Fibroblast of lung (primary cell): ENCODE results near the gene DSCAML1. TPM values are rescaled to one million over a fixed set of nuclear protein-coding genes. Genes with fewer than 3 reads are reported as not detected.

Experiments
- DNase-seq, 2 donors: peaks; one replicate each; pipeline versions ENCODE4 v3.0.0 to v3.0.0-alpha.2; 2010; ENCODE audit warnings: low read depth in 2 of 2
- H2AFZ ChIP-seq: 2 replicates; pipeline ENCODE4 v1.5.1; 2012; ENCODE audit warnings: low read length, control low read depth, inconsistent platforms
- H3K27ac ChIP-seq: 2 replicates; pipeline ENCODE4 v1.5.1; 2011; ENCODE audit warnings: low read length, control low read depth; ENCODE audit not compliant: insufficient read depth
- H3K27me3 ChIP-seq: 2 replicates; pipeline ENCODE4 v1.5.1; 2011; ENCODE audit warnings: mild to moderate bottlenecking, low read length; ENCODE audit not compliant: control insufficient read depth, insufficient read depth
- H3K36me3 ChIP-seq: 2 replicates; pipeline ENCODE4 v1.5.1; 2011; ENCODE audit warnings: low read length; ENCODE audit not compliant: control insufficient read depth, insufficient read depth
- H3K4me1 ChIP-seq: 2 replicates; pipeline ENCODE4 v1.5.1; 2011; ENCODE audit warnings: low read length; ENCODE audit not compliant: control insufficient read depth, insufficient read depth; ENCODE audit errors: extremely low read depth
- H3K4me2 ChIP-seq: 2 replicates; pipeline ENCODE4 v1.5.1; 2011; ENCODE audit warnings: low read length, control low read depth; ENCODE audit not compliant: insufficient read depth; ENCODE audit errors: extremely low read depth
- H3K4me3 ChIP-seq, 4 experiments: fragments of 200-600 bp in 1 of 4; sonication (generic) in 1 of 4; replicated peaks in 1 of 4; 2 replicates each; pipeline ENCODE4 v1.5.1; 2011 to 2016; ENCODE audit warnings: low read length in 4 of 4, low read depth in 3 of 4, mild to moderate bottlenecking in 3 of 4, control low read depth in 2 of 4, inconsistent platforms in 1 of 4, mixed read lengths in 1 of 4; ENCODE audit not compliant: insufficient read depth in 1 of 4; ENCODE audit errors: control extremely low read depth in 1 of 4
- H3K79me2 ChIP-seq: 2 replicates; pipeline ENCODE4 v1.5.1; 2012; ENCODE audit warnings: mild to moderate bottlenecking, low read length, inconsistent platforms; ENCODE audit not compliant: control insufficient read depth, insufficient read depth
- H3K9ac ChIP-seq: 2 replicates; pipeline ENCODE4 v1.5.1; 2011; ENCODE audit warnings: mild to moderate bottlenecking, low read length, control low read depth; ENCODE audit not compliant: insufficient read depth
- H3K9me3 ChIP-seq: 2 replicates; pipeline ENCODE4 v1.5.1; 2012; ENCODE audit warnings: low read depth, low read length; ENCODE audit not compliant: control insufficient read depth, insufficient read depth
- H4K20me1 ChIP-seq: 2 replicates; pipeline ENCODE4 v1.5.1; 2011; ENCODE audit warnings: low read length; ENCODE audit not compliant: control insufficient read depth, insufficient read depth; ENCODE audit errors: extremely low read depth
- EZH2 ChIP-seq: IDR thresholded peaks from 2 replicates; pipeline ENCODE4 v1.5.1; 2012; ENCODE audit warnings: low read length, control low read depth, mild to moderate bottlenecking; ENCODE audit errors: missing control alignments
- polyA plus RNA-seq, 2 donors: library from polyadenylated mRNA; depleted of rRNA in 1 of 2; stranded (reverse) in 1 of 2; unstranded in 1 of 2; fragments of >200 nt; gene quantifications; 2 replicates each; pipeline ENCODE4 v1.2.1, GENCODE V29; 2011 to 2012; ENCODE audit warnings: missing spikeins in 1 of 2
- total RNA-seq: library from RNA; depleted of rRNA; stranded (reverse); fragments of >200 nt; gene quantifications from 2 replicates; pipeline ENCODE4 v1.2.1, GENCODE V29; 2014
- TF ChIP-seq, protein P1 (sequence below), 2 donors: IDR thresholded peaks in 1 of 2; conservative IDR thresholded peaks in 1 of 2; 1 replicate in 1 of 2; 2 replicates in 1 of 2; pipeline ENCODE4 v1.5.1; 2011 to 2012; ENCODE audit warnings: low read length in 2 of 2, control low read depth in 1 of 2, inconsistent platforms in 1 of 2, low read depth in 1 of 2, mild to moderate bottlenecking in 1 of 2

Gene DSCAML1
- total and polyA plus RNA-seq, 2 donors (not counting 1 experiment from before 2014, with no cell fraction given), result not detected

DNA sequence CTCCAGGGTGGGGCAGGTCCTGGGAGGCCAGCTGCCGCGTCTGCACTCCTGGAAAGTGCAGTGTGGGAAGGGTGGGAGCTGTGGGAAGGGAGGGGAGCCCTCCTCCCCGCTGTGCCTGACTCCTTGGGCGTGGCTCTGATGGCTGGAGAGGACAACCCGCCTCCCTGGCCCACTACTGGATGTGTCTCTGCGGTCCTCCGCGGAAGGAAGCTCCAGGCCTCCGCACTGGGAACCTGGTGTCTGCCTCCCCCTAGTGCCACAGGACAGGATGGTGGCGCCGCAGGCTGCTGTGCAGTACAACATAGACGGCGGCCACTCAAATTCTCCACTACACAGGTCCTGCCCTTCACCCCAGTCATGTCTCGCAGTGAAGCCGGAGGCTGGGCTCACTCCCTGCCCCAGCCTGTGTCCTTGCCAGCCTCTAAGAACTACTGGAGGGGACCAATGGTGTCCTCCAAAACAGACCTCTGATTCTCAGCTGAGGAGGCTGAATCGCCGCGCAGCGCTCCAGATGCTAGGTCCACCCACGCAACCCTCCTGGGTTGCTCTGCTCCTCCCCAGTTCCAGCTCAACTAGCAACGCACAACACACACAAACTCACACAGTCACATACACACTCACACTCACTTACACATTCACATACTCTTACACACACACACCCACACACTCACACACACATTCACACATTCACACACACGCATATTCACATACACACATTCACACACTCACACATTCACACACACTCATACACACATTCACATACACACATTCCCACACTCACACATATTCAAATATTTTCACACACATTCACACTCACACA is 12.4 kb upstream of the DSCAML1 start:
- H3K4me2 ChIP-seq, result peak overlapping the region; percentile 32
- H4K20me1 ChIP-seq, result no peaks in the 10 kb centered on the region
- H2AFZ ChIP-seq, result peak overlapping the region; percentile 5
- no peak overlapping the region for H3K9ac ChIP-seq
- H3K27me3 ChIP-seq, result peaks cover 4% of the 10 kb centered on the region
- no peaks in the 10 kb centered on the region for H3K9me3 ChIP-seq
- no peak overlapping the region for H3K4me3 ChIP-seq
- H3K27ac ChIP-seq, result no peak overlapping the region
- H3K36me3 ChIP-seq, result no peaks in the 10 kb centered on the region
- no peaks in the 10 kb centered on the region for H3K4me1 ChIP-seq
- no peaks in the 10 kb centered on the region for H3K79me2 ChIP-seq
- TF ChIP-seq, protein P1, sequence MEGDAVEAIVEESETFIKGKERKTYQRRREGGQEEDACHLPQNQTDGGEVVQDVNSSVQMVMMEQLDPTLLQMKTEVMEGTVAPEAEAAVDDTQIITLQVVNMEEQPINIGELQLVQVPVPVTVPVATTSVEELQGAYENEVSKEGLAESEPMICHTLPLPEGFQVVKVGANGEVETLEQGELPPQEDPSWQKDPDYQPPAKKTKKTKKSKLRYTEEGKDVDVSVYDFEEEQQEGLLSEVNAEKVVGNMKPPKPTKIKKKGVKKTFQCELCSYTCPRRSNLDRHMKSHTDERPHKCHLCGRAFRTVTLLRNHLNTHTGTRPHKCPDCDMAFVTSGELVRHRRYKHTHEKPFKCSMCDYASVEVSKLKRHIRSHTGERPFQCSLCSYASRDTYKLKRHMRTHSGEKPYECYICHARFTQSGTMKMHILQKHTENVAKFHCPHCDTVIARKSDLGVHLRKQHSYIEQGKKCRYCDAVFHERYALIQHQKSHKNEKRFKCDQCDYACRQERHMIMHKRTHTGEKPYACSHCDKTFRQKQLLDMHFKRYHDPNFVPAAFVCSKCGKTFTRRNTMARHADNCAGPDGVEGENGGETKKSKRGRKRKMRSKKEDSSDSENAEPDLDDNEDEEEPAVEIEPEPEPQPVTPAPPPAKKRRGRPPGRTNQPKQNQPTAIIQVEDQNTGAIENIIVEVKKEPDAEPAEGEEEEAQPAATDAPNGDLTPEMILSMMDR (conservative IDR thresholded peaks at IDR 0.05 in 1 of 2, IDR thresholded peaks at IDR 0.05 in 1 of 2; ENCODE audit: low read depth in 1 of 2, low read length in 2 of 2), result peak; percentile 11 to 40
- no peak for TF ChIP-seq EZH2
- peak in 1 of 2 donors; percentile 32 for DNase-seq

DNA sequence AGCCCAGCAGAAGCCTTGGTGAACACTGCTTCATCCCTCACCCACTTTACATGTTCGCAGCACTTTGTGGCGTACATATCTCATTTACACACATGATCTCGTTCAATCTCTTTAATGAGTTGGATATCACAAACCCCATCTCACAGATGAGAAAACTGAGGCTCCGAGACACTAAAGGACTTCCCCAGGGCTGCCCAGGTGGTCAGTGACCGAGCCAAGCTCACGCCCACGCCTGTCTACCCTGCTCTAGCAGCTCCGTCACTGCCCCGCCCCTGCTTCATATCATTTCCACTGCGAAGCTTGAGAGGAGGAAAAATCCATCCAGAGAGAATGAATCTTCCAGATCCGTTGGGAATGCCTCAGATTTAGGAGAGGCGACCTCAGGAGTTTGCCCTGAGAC is 11.8 kb upstream of the DSCAML1 start:
- Histone ChIP-seq H3K9me3 (no peaks in the 10 kb centered on the region), H4K20me1 (no peaks in the 10 kb centered on the region), H3K9ac (no peak overlapping the region), H3K4me2 (no peak overlapping the region), H2AFZ (no peak overlapping the region), H3K79me2 (no peaks in the 10 kb centered on the region), H3K36me3 (no peaks in the 10 kb centered on the region), H3K4me1 (no peaks in the 10 kb centered on the region), H3K4me3 (no peak overlapping the region), H3K27me3 (peaks cover 4% of the 10 kb centered on the region), H3K27ac (no peak overlapping the region)
- TF ChIP-seq EZH2, result no peak
- TF ChIP-seq, protein P1 (conservative IDR thresholded peaks at IDR 0.05 in 1 of 2, IDR thresholded peaks at IDR 0.05 in 1 of 2; ENCODE audit: low read depth in 1 of 2, low read length in 2 of 2), result no peak
- no peak for DNase-seq

DNA sequence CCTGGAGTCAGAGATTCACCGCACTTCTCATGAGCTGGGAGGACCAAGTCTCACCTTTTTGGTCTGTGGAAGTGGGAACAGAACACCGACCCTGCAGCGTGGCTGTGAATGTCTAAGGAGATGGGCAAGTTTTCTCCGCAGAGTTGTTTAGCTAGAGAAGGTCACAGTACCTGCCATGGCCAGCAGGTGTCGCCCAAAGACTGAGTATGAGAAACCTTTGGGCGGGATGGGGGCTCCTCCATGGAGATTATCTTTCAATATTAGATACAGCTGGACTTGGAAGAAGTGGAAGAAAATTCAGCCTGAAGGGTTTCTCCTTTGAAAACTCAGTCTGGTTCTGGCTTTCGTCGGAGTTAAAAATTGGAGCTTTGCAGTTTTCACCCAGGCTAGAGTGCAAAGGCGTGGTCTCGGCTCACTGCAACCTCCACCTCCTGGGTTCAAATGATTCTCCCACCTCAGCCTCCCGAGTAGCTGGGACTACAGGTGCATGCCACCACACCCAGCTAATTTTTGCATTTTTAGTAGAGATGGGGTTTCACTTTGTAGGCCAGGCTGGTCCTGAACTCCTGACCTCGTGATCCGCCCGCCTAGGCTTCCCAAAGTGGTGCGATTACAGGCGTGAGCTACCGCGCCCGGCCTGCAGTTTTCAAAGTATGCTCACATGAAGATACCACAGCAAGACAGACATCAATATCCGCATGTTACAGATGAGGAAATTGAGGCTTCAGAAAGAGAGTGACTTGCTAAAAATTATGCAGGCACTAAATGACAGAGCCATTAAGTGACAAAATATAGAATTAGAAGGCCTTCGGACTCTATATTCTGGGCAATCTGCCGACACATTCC is 10.7 kb upstream of the DSCAML1 start:
- H3K79me2 ChIP-seq, result no peaks in the 10 kb centered on the region
- no peak overlapping the region for H2AFZ ChIP-seq
- H3K36me3 ChIP-seq, result no peaks in the 10 kb centered on the region
- no peaks in the 10 kb centered on the region for H3K4me1 ChIP-seq
- H3K27ac ChIP-seq, result no peak overlapping the region
- H3K27me3 ChIP-seq, result peaks cover 4% of the 10 kb centered on the region
- no peak overlapping the region for H3K9ac ChIP-seq
- no peak for TF ChIP-seq EZH2
- TF ChIP-seq, protein P1 (conservative IDR thresholded peaks at IDR 0.05 in 1 of 2, IDR thresholded peaks at IDR 0.05 in 1 of 2; ENCODE audit: low read depth in 1 of 2, low read length in 2 of 2), result peak; percentile 91 to 93
- no peak overlapping the region for H3K4me2 ChIP-seq
- H3K9me3 ChIP-seq, result no peaks in the 10 kb centered on the region
- DNase-seq, result peak; percentile 36 to 68
- no peaks in the 10 kb centered on the region for H4K20me1 ChIP-seq
- no peak overlapping the region for H3K4me3 ChIP-seq
